Nephron progenitor cell (in vitro differentiated cells): ENCODE measurements around the gene TBCD.

Experiments
- DNase-seq: peaks from one replicate; pipeline ENCODE4 v3.0.0; 2021
- H3K27ac Mint-ChIP-seq: 2 replicates; pipeline ENCODE4 v1.8.0; 2021; ENCODE audit warnings: mild to moderate bottlenecking, moderate library complexity, mixed read lengths
- H3K27me3 Mint-ChIP-seq: 2 replicates; pipeline ENCODE4 v1.8.0; 2021; ENCODE audit warnings: mild to moderate bottlenecking, low read depth, mixed read lengths; ENCODE audit not compliant: poor library complexity
- H3K36me3 Mint-ChIP-seq: 2 replicates; pipeline ENCODE4 v1.8.0; 2021; ENCODE audit warnings: low read depth, mixed read lengths
- H3K4me1 Mint-ChIP-seq: 2 replicates; pipeline ENCODE4 v1.8.0; 2021; ENCODE audit warnings: mixed read lengths
- H3K4me3 Mint-ChIP-seq: 2 replicates; pipeline ENCODE4 v1.8.0; 2021; ENCODE audit warnings: mild to moderate bottlenecking, moderate library complexity, mixed read lengths
- H3K9me3 Mint-ChIP-seq: 2 replicates; pipeline ENCODE4 v1.8.0; 2021; ENCODE audit warnings: mild to moderate bottlenecking, moderate library complexity, mixed read lengths
- CTCF ChIP-seq: fragments of 200-600 bp; sonication (generic); IDR thresholded peaks from 2 replicates; pipeline ENCODE4 v1.5.0; 2021; ENCODE audit warnings: antibody characterized with exemption

Gene TBCD

GRCh38 chr17:82803185-82803584 lies 51.3 kb downstream of the TBCD start:
- Mint-ChIP-seq H3K4me1 (no peaks in the 10 kb centered on the region), H3K27me3 (peaks cover 7% of the 10 kb centered on the region), H3K4me3 (no peak overlapping the region), H3K36me3 (peaks cover 63% of the 10 kb centered on the region), H3K27ac (no peak overlapping the region), H3K9me3 (peaks cover 36% of the 10 kb centered on the region)
- no peak for TF ChIP-seq CTCF
- DNase-seq = no peak

- no peak overlapping the region for H3K27ac Mint-ChIP-seq
- H3K27me3 Mint-ChIP-seq = peaks cover 7% of the 10 kb centered on the region
- no peak for TF ChIP-seq CTCF
- peaks cover 36% of the 10 kb centered on the region for H3K9me3 Mint-ChIP-seq
- H3K36me3 Mint-ChIP-seq = peaks cover 59% of the 10 kb centered on the region
- DNase-seq = no peak
- H3K4me1 Mint-ChIP-seq = no peaks in the 10 kb centered on the region
- H3K4me3 Mint-ChIP-seq = no peak overlapping the region
Measured at GRCh38 chr17:82803606-82804005, 51.7 kb downstream of the TBCD start.

GRCh38 chr17:82804442-82805191 lies 52.8 kb downstream of the TBCD start:
- no peak for DNase-seq
- TF ChIP-seq CTCF = no peak
- no peak overlapping the region for H3K27ac Mint-ChIP-seq

GRCh38 chr17:82805254-82805653 lies 53.4 kb downstream of the TBCD start:
- TF ChIP-seq CTCF = no peak

More at GRCh38 chr17:82804442-82805191, 52.8 kb downstream of the TBCD start:
- Mint-ChIP-seq H3K36me3 (peaks cover 51% of the 10 kb centered on the region), H3K27me3 (peaks cover 7% of the 10 kb centered on the region), H3K4me1 (no peaks in the 10 kb centered on the region), H3K4me3 (no peak overlapping the region), H3K9me3 (peaks cover 35% of the 10 kb centered on the region)

GRCh38 chr17:82805823-82806222 lies 54.0 kb downstream of the TBCD start:
- TF ChIP-seq CTCF = no peak
- Mint-ChIP-seq H3K9me3 (peaks cover 24% of the 10 kb centered on the region), H3K27ac (peak overlapping the region; percentile 88), H3K36me3 (peaks cover 47% of the 10 kb centered on the region), H3K4me1 (peaks cover 5% of the 10 kb centered on the region), H3K27me3 (peaks cover 7% of the 10 kb centered on the region), H3K4me3 (no peak overlapping the region)
- DNase-seq = no peak

More at GRCh38 chr17:82805254-82805653, 53.4 kb downstream of the TBCD start:
- no peak for DNase-seq
- Mint-ChIP-seq H3K27ac (no peak overlapping the region), H3K9me3 (peaks cover 29% of the 10 kb centered on the region), H3K36me3 (peaks cover 49% of the 10 kb centered on the region), H3K4me1 (no peaks in the 10 kb centered on the region), H3K27me3 (peaks cover 7% of the 10 kb centered on the region), H3K4me3 (no peak overlapping the region)

- Mint-ChIP-seq H3K27me3 (peaks cover 7% of the 10 kb centered on the region), H3K36me3 (peaks cover 39% of the 10 kb centered on the region), H3K27ac (peak overlapping the region; percentile 84), H3K4me1 (peaks cover 5% of the 10 kb centered on the region), H3K9me3 (peaks cover 17% of the 10 kb centered on the region), H3K4me3 (no peak overlapping the region)
- DNase-seq = no peak
- TF ChIP-seq CTCF = no peak
Measured at GRCh38 chr17:82806645-82807044, 54.8 kb downstream of the TBCD start.
